Lower leg skin (tissue), 4 donors: ENCODE data around the gene TNF. TPM values are rescaled to one million over a fixed set of nuclear protein-coding genes. Genes with fewer than 3 reads are reported as not detected.
A peak's percentile ranks its signal among the peaks of the same experiment; 100 is the strongest.

Experiments
- DNase-seq, 2 donors: peaks; one replicate each; pipeline ENCODE4 v3.0.0-alpha.2; 2019; ENCODE audit warnings: low spot score in 2 of 2
- H3K4me3 ChIP-seq: fragments of 200-600 bp; sonication (generic); 2 replicates; pipeline ENCODE4 v1.5.1; 2017; ENCODE audit warnings: mild to moderate bottlenecking, low read depth; ENCODE audit not compliant: poor library complexity, severe bottlenecking
- CTCF ChIP-seq, 3 donors: fragments of 450-650 bp; IDR thresholded peaks; one replicate each; pipeline ENCODE4 v1.5.1; 2016; ENCODE audit warnings: antibody characterized with exemption in 3 of 3, mild to moderate bottlenecking in 3 of 3, moderate library complexity in 2 of 3
- POLR2A ChIP-seq, 2 donors: fragments of 450-650 bp; IDR thresholded peaks; one replicate each; pipeline ENCODE4 v1.6.1; 2016 to 2017; ENCODE audit warnings: antibody characterized with exemption in 2 of 2, mild to moderate bottlenecking in 1 of 2, moderate library complexity in 1 of 2
- WGBS, 2 donors: methylation state at CpG; one replicate each; pipeline ENCODE4 v1.1.5; 2018; 5-methylcytosine and 5-hydroxymethylcytosine counted together
- intact Hi-C: fragments of 100-400 bp; cut with DNase I; formaldehyde crosslinking; loops from one replicate; pipeline ENCODE4 v1.15.0; 2023; ENCODE audit warnings: low total_unique reads
- total RNA-seq, 4 donors: library from RNA; depleted of rRNA; stranded (reverse); fragments of >200 nt; gene quantifications; one replicate each; pipeline ENCODE4 v1.1.0, GENCODE V29; 2016

Gene TNF
- total RNA-seq, 4 donors from 2014 or later: 0.38 to 1.4 (median 0.59) TPM

- H3K4me3 ChIP-seq: no peak overlapping the region
- no peak for TF ChIP-seq POLR2A (IDR thresholded peaks at IDR 0.05)
- intact Hi-C loops: no loop called here
- no peak for DNase-seq
- 57 to 69% methylated on average over 7 of the region's 7 CpGs for WGBS, 2 donors
Observed at GRCh38 chr6:31559958-31560696, 15.2 kb upstream of the TNF start.

- TF ChIP-seq CTCF (IDR thresholded peaks at IDR 0.05): no peak
- intact Hi-C loops: no loop called here
- no peak overlapping the region for H3K4me3 ChIP-seq
- no peak for DNase-seq
Observed at GRCh38 chr6:31560697-31561058, 14.7 kb upstream of the TNF start.

GRCh38 chr6:31567531-31568370, 7.6 kb upstream of the TNF start:
- TF ChIP-seq POLR2A (IDR thresholded peaks at IDR 0.05) (no peak), CTCF (IDR thresholded peaks at IDR 0.05) (no peak)
- DNase-seq: no peak
- intact Hi-C loops: no loop called here
- no peak overlapping the region for H3K4me3 ChIP-seq
- WGBS, 2 donors: 58 to 64% methylated on average over 9 of the region's 9 CpGs

GRCh38 chr6:31568537-31568961, 6.8 kb upstream of the TNF start:
- WGBS, 2 donors: 81 to 82% methylated on average over 3 of the region's 3 CpGs
- H3K4me3 ChIP-seq: no peak overlapping the region
- intact Hi-C loops: no loop called here
- DNase-seq: peak in 1 of 2 donors; percentile 78
- TF ChIP-seq POLR2A (IDR thresholded peaks at IDR 0.05) (no peak), CTCF (IDR thresholded peaks at IDR 0.05) (no peak)

GRCh38 chr6:31569861-31570536, 5.4 kb upstream of the TNF start:
- DNase-seq: peak in 1 of 2 donors; percentile 50
- H3K4me3 ChIP-seq: no peak overlapping the region
- 78 to 89% methylated on average over 1 of the region's 1 CpG for WGBS, 2 donors
- intact Hi-C loops: no loop called here
- no peak for TF ChIP-seq POLR2A (IDR thresholded peaks at IDR 0.05)
- no peak for TF ChIP-seq CTCF (IDR thresholded peaks at IDR 0.05)
